ENCODE data around the gene RXFP2.

The RXFP2 gene

DNA sequence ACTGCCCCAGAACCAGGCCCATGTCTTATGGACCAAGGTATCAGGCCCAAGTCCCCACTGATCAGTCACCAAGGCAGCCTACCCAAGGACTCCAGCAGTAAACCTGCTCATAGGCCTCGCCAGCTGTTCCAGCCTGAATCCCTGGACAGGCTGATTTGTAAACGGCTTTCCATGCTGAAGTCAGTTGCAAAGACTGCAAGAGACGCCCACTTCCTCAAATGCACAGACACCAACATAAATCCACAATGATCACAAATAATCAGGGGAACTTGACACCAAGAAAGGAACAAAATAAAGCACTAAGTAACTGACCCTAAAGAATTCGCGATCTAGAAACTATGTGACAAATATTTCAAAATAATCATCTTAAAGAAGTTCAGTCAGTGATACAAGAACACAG lies 75.2 kb downstream of the RXFP2 start:
- H3K4me3 ChIP-seq (ENCODE audit: low read length), result no peak overlapping the region
- TF ChIP-seq, protein P1, sequence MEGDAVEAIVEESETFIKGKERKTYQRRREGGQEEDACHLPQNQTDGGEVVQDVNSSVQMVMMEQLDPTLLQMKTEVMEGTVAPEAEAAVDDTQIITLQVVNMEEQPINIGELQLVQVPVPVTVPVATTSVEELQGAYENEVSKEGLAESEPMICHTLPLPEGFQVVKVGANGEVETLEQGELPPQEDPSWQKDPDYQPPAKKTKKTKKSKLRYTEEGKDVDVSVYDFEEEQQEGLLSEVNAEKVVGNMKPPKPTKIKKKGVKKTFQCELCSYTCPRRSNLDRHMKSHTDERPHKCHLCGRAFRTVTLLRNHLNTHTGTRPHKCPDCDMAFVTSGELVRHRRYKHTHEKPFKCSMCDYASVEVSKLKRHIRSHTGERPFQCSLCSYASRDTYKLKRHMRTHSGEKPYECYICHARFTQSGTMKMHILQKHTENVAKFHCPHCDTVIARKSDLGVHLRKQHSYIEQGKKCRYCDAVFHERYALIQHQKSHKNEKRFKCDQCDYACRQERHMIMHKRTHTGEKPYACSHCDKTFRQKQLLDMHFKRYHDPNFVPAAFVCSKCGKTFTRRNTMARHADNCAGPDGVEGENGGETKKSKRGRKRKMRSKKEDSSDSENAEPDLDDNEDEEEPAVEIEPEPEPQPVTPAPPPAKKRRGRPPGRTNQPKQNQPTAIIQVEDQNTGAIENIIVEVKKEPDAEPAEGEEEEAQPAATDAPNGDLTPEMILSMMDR (conservative IDR thresholded peaks at IDR 0.05; ENCODE audit: low read length), result no peak
- DNase-seq (ENCODE audit: low read depth), result no peak

DNA sequence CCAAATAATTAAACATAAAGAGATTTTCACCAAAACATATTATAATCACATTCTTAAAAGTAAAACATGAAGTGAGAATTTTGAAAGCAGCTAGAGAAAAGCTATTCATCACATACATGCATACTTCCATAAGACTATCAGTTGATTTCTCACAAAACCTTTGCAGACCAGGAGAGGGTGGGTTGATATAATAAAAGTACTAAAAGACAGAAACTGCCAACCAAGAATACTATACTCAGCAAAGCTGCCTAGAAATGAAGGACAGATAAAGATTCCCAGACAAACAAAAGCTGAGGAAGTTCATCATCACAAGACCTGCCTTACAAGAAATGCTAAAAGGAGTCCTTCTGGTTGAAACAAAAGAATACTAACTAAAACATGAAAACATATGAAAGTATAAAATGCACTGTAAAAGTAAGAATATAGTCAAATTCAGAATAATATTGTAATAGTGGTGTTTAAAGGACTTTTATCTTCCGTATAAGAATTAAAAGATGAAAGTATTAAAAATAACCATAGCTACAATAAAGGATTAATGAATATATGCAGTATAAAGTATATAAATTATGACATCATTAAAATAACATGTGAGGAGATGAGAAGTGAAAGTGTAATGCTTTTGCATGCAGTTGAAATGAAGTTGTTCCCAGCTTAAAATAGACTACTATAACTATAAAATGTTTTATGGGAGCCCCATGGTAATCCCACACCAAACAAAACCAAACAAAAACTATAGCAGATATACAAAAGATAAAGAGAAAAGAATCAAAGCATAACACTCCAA lies 76.2 kb downstream of the RXFP2 start:
- no peak for DNase-seq (ENCODE audit: low read depth)

DNA sequence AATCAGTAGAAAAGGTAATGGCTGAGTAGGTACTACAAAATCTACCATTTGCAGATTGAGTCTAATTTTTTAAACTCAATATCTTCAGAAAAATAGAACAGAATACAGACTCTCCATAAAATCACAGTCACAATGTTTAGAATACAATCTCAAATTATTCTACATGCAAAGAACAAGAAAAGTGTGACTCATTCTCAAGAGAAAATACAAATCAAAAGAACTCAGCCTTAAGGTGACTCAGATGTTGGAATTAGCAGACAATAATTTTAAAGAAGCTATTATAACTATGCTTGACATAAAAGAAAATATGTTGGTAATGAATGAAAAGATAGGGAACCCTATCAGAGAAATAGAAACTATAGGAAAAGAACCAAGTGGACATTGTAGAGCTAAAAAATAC lies 78.9 kb downstream of the RXFP2 start:
- DNase-seq (ENCODE audit: low read depth), result no peak
- H3K4me3 ChIP-seq (ENCODE audit: low read length), result no peak overlapping the region
- TF ChIP-seq, protein P1 (conservative IDR thresholded peaks at IDR 0.05; ENCODE audit: low read length), result no peak

More for the DNA sequence above, 76.2 kb downstream of the RXFP2 start:
- no peak overlapping the region for H3K4me3 ChIP-seq (ENCODE audit: low read length)
- TF ChIP-seq, protein P1 (conservative IDR thresholded peaks at IDR 0.05; ENCODE audit: low read length), result no peak

DNA sequence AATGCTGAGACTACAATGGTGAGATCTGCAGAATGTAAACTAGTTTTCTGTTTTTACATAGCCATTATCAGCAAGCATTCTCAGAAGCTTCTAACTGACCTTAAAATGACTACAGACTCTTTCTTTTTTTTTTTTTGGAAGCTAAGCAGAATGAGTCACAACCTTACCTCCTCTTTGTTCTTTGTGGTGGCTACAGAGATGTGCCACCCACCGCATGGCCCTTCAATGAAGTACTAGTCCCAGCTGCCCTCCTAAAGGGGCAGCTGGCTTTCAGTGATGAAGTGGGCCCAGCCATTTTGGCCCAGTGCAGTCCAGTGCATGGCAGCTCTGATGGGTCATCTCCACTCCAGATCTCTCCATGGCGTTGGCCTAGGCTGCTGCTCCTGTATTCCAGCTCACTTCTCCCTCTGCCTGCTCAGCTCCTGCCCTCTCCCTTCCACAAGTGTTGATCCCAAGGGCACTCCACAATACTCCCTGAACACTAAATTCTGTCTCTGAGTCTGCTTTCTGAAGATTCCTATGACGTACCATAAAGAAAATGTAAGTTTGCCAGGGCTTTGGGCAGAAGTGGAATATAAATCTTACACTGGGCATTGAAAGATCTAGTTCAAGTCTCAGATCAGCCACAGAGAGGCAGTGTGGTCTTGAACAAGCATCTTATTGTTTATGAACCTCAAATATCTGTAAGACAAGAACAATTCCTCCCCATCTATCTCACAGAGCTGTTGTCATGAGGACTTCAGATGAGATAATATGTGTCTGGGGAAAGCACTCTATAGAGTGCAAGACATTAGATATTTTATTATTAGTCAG lies 85.6 kb downstream of the RXFP2 start:
- peak; percentile 71 for DNase-seq (ENCODE audit: low read depth)
- TF ChIP-seq, protein P1 (conservative IDR thresholded peaks at IDR 0.05; ENCODE audit: low read length), result peak; percentile 54
- H3K4me3 ChIP-seq (ENCODE audit: low read length), result no peak overlapping the region

GRCh38 chr13:31826521-31826920 lies 87.2 kb downstream of the RXFP2 start:
- TF ChIP-seq, protein P1 (conservative IDR thresholded peaks at IDR 0.05; ENCODE audit: low read length), result no peak
- no peak for DNase-seq (ENCODE audit: low read depth)
- no peak overlapping the region for H3K4me3 ChIP-seq (ENCODE audit: low read length)

DNA sequence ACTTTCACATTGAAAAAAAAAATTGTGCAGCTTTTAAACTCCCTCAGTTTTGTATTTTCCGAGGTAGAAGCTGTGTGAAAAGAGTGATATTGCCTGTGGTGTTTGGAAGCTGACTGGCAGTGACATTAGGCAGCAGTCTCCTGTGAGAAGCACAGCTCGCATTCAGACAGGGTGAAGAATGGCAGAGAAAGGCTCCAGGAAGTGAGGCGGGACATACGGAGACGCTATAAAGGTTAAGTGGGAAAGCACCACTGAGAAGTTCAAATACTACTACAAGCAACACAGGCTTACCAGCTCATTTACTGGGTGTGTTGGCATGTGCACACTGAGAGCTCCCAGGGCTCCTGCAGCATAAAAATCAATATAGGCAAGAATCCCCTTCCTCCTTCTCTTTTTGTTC lies 88.4 kb downstream of the RXFP2 start:
- no peak for DNase-seq (ENCODE audit: low read depth)
- H3K4me3 ChIP-seq (ENCODE audit: low read length), result no peak overlapping the region
- TF ChIP-seq, protein P1 (conservative IDR thresholded peaks at IDR 0.05; ENCODE audit: low read length), result no peak

Measured in AG10803 (cell line).